ENCODE data around the gene NDUFS6. TPM values are rescaled to one million over a fixed set of nuclear protein-coding genes. Genes with fewer than 3 reads are reported as not detected.

Gene NDUFS6
- total and polyA plus RNA-seq, 2 of the 4 experiments (the other 2 are of a cell fraction) = 10.4 to 69.0 TPM

DNA sequence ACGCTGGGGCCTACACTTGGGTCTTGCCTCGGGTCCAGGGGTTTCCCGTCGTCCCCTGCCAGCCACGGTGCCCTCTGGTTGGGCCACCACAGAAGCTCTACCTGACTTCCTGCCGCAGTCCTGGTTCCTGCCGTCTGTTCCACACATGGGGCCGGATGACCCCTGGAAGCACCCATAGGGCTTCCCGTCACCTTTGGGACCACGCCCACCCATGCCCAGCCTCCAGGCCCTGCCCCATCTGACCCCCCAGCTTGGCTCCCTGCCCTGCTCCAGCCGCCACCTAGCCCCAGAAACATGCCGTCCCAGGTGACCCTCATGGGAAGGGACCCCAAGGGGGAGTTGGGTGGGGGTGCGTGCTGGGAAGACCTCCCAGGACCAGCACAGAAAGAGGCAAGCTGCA, 15.2 kb upstream of the NDUFS6 start:
- Histone ChIP-seq H3K27me3 (ENCODE audit: control insufficient read depth, insufficient read depth, low read length) (no peaks in the 10 kb centered on the region; the same call in 1 of the 2 replicates), H3K9me1 (ENCODE audit: insufficient read depth, low read length) (peaks cover 2% of the 10 kb centered on the region; the same call in 1 of the 2 replicates), H2AK5ac (ENCODE audit: low read depth, low read length) (no peak overlapping the region), H3K56ac (ENCODE audit: extremely low read depth, insufficient read depth, low read length) (no peak overlapping the region), H3K4ac (ENCODE audit: low read depth, low read length) (no peak overlapping the region), H3K79me1 (ENCODE audit: low read depth in 1 of 2, low read length in 2 of 2) (no peaks in the 10 kb centered on the region), H2BK5ac (ENCODE audit: low read depth, low read length, poor library complexity, severe bottlenecking) (no peak overlapping the region), H4K5ac (ENCODE audit: low read depth, low read length) (no peak overlapping the region), H3K4me1 (ENCODE audit: control insufficient read depth, insufficient read depth, low read length) (peaks cover 5% of the 10 kb centered on the region), H4K20me1 (ENCODE audit: insufficient read depth, low read length) (no peaks in the 10 kb centered on the region), H3K14ac (replicated peaks; ENCODE audit: low read depth, low read length) (no peak overlapping the region), H3K4me3 (ENCODE audit: insufficient read depth, low read depth, low read length) (no peak overlapping the region), H3K27ac (ENCODE audit: insufficient read depth, low read length) (no peak overlapping the region), H4K8ac (ENCODE audit: low read depth in 2 of 2, low read length in 2 of 2) (no peak overlapping the region), H2BK15ac (ENCODE audit: low read depth, low read length) (no peak overlapping the region), H4K91ac (ENCODE audit: insufficient read depth, low read depth, low read length) (no peak overlapping the region), H3K9me3 (ENCODE audit: control insufficient read depth, insufficient read depth, low read length) (no peaks in the 10 kb centered on the region), H2BK120ac (ENCODE audit: low read depth, low read length) (no peak overlapping the region), H2AK9ac (replicated peaks; ENCODE audit: low read depth, low read length, poor library complexity) (no peak overlapping the region), H3K23ac (ENCODE audit: low read depth, low read length) (no peak overlapping the region), H2BK20ac (ENCODE audit: low read depth, low read length) (no peak overlapping the region; the same call in 1 of the 2 replicates), H3K18ac (ENCODE audit: low read depth, low read length) (no peak overlapping the region), H3K9ac (ENCODE audit: low read depth, low read length) (no peak overlapping the region), H2AFZ (replicated peaks; ENCODE audit: low read length, poor library complexity) (no peak overlapping the region), H3K36me3 (ENCODE audit: control insufficient read depth, insufficient read depth, low read length) (no peaks in the 10 kb centered on the region), H3K4me2 (ENCODE audit: low read depth, low read length) (no peak overlapping the region)
- dilution Hi-C loops (cut with HindIII; ENCODE audit: low sequenced_read_pairs, unreplicated experiment) (no loop called here), in situ Hi-C loops (cut with MboI; ENCODE audit: low sequenced_read_pairs) (loop anchor here (25.0 kb wide), 1 partner anchor 824 kb away; no protein-coding TSS in a partner anchor), intact Hi-C loops (cut with micrococcal nuclease) (no loop called here)
- WGBS, 2 experiments (ENCODE audit: extremely low coverage in 2 of 2, insufficient read length in 1 of 2) = 96% methylated on average over 6 of the region's 13 CpGs; no CpG with 5 or more reads in 1 of the 2 experiments
- ChIA-PET POLR2A (ENCODE audit: unreplicated experiment) (no interaction called here), CTCF (no interaction called here)
- DNase-seq = no peak
- no peak for ATAC-seq (ENCODE audit: low read depth)
- BruUV-seq (replicated peaks) = no TSS peak
- TF ChIP-seq CEBPB (IDR thresholded peaks at IDR 0.05; ENCODE audit: low read depth, low read length) (no peak), NFE2L2 (IDR thresholded peaks at IDR 0.05; ENCODE audit: low read depth, low read length) (no peak), CHD1 (IDR thresholded peaks at IDR 0.05; ENCODE audit: low read depth, low read length) (no peak), POLR2A (IDR thresholded peaks at IDR 0.05; ENCODE audit: low read depth, low read length) (no peak), ELK1 (IDR thresholded peaks at IDR 0.05; ENCODE audit: borderline replicate concordance, low read depth, low read length) (no peak), BHLHE40 (IDR thresholded peaks at IDR 0.05; ENCODE audit: low read depth, low read length) (no peak), SMC3 (IDR thresholded peaks at IDR 0.05; ENCODE audit: low read depth, low read length) (no peak)
- TF ChIP-seq, protein P1, sequence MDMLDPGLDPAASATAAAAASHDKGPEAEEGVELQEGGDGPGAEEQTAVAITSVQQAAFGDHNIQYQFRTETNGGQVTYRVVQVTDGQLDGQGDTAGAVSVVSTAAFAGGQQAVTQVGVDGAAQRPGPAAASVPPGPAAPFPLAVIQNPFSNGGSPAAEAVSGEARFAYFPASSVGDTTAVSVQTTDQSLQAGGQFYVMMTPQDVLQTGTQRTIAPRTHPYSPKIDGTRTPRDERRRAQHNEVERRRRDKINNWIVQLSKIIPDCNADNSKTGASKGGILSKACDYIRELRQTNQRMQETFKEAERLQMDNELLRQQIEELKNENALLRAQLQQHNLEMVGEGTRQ (IDR thresholded peaks at IDR 0.05; ENCODE audit: low read depth, low read length) = no peak

Data from IMR-90 (cell line).